Smooth muscle cell (in vitro differentiated cells): Measurements from ENCODE around the gene CTR9. TPM values are rescaled to one million over a fixed set of nuclear protein-coding genes. Genes with fewer than 3 reads are reported as not detected.

Source experiments
- DNase-seq: peaks from one replicate; lab custom pipeline; 2025; ENCODE audit not compliant: unreplicated experiment; lab: John Stamatoyannopoulos, UW
- H2AFZ ChIP-seq: fragments of 200-600 bp; sonication (generic); 2 replicates; pipeline ENCODE4 v1.6.0; 2016; ENCODE audit warnings: antibody characterized with exemption, low read depth, mild to moderate bottlenecking
- H3F3A ChIP-seq: fragments of 200-600 bp; sonication (generic); 2 replicates; pipeline ENCODE4 v1.6.0; 2017; ENCODE audit warnings: antibody characterized with exemption, low read depth
- H3K27ac ChIP-seq: fragments of 200-600 bp; sonication (generic); 2 replicates; pipeline ENCODE4 v1.5.1; 2016; ENCODE audit warnings: low read depth, mild to moderate bottlenecking
- H3K27me3 ChIP-seq: fragments of 200-600 bp; sonication (generic); 2 replicates; pipeline ENCODE4 v1.6.1; 2016; ENCODE audit warnings: low read depth, mild to moderate bottlenecking
- H3K36me3 ChIP-seq: fragments of 200-600 bp; sonication (generic); 2 replicates; pipeline ENCODE4 v1.5.1; 2016; ENCODE audit warnings: low read depth
- H3K4me1 ChIP-seq: fragments of 200-600 bp; sonication (generic); 2 replicates; pipeline ENCODE4 v1.5.1; 2016; ENCODE audit warnings: low read depth
- H3K4me2 ChIP-seq: fragments of 200-600 bp; sonication (generic); 2 replicates; pipeline ENCODE4 v1.6.0; 2016; ENCODE audit warnings: mild to moderate bottlenecking
- H3K4me3 ChIP-seq: fragments of 200-600 bp; sonication (generic); 2 replicates; pipeline ENCODE4 v1.5.1; 2016; ENCODE audit warnings: mild to moderate bottlenecking
- H3K79me2 ChIP-seq: fragments of 200-600 bp; sonication (generic); 2 replicates; pipeline ENCODE4 v1.6.0; 2016; ENCODE audit warnings: low read depth, mild to moderate bottlenecking
- H3K9ac ChIP-seq: fragments of 200-600 bp; sonication (generic); 2 replicates; pipeline ENCODE4 v1.6.0; 2016; ENCODE audit warnings: low read depth
- H3K9me3 ChIP-seq: fragments of 200-600 bp; sonication (generic); replicated peaks from 2 replicates; pipeline ENCODE4 v1.5.1; 2016; ENCODE audit warnings: low read depth
- H4K20me1 ChIP-seq: fragments of 200-600 bp; sonication (generic); 2 replicates; pipeline ENCODE4 v1.6.0; 2016; ENCODE audit warnings: low read depth
- WGBS: methylation state at CpG from one replicate; pipeline ENCODE4 v1.1.7; 2016; ENCODE audit warnings: low lambda C conversion rate; 5-methylcytosine and 5-hydroxymethylcytosine counted together
- polyA plus RNA-seq: library from polyadenylated mRNA; unstranded; fragments of >200 nt; fragmentation: Nextera tagmentation; extraction: Ambion mirVana; gene quantifications from 2 replicates; pipeline ENCODE4 v1.2.1, GENCODE V29; 2016
- total RNA-seq: library from RNA; depleted of rRNA; stranded (reverse); fragments of >200 nt; gene quantifications from 2 replicates; pipeline ENCODE4 v1.2.3, GENCODE V29; 2014
- TF ChIP-seq, protein P1 (sequence below): fragments of 200-600 bp; sonication (generic); IDR thresholded peaks from 2 replicates; pipeline ENCODE4 v1.5.1; 2017; ENCODE audit warnings: borderline replicate concordance, mild to moderate bottlenecking, antibody characterized with exemption; ENCODE audit not compliant: insufficient read depth, poor library complexity, severe bottlenecking

The CTR9 gene
- total and polyA plus RNA-seq, 2 experiments from 2014 or later = 25.1 to 27.5 TPM

DNA sequence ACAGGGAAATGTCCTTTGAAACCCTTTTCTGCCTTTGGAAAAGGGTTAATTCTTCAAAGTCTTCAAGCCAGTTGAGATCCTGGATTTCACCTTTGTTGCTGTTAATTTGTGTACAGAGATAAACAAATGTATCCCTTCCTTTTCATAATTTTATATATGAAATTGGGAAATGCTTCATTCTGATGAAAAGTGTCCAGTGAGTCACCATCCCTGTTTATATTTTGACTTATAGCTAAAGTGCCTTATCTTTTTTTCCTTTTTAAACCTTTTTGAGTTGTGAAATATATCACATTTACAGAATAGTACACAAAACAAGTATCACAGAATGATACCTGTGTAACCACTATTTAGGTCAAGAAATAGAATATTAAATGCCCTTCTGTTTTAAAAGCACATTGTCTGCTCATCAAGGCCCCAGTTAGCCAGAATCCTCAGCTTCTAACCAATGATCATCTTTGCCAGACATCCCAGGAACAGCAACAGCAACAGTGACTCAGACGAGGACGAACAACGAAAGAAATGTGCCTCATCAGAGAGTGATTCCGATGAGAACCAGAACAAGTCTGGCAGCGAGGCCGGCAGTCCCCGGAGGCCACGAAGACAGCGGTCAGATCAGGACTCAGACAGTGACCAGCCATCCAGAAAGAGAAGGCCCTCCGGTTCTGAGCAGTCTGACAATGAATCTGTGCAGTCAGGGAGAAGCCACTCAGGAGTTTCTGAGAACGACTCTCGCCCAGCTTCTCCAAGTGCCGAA, 27.3 kb downstream of the CTR9 start:
- H3F3A ChIP-seq = peaks cover 34% of the 10 kb centered on the region
- H2AFZ ChIP-seq = peak overlapping the region; percentile 69
- TF ChIP-seq, protein P1, sequence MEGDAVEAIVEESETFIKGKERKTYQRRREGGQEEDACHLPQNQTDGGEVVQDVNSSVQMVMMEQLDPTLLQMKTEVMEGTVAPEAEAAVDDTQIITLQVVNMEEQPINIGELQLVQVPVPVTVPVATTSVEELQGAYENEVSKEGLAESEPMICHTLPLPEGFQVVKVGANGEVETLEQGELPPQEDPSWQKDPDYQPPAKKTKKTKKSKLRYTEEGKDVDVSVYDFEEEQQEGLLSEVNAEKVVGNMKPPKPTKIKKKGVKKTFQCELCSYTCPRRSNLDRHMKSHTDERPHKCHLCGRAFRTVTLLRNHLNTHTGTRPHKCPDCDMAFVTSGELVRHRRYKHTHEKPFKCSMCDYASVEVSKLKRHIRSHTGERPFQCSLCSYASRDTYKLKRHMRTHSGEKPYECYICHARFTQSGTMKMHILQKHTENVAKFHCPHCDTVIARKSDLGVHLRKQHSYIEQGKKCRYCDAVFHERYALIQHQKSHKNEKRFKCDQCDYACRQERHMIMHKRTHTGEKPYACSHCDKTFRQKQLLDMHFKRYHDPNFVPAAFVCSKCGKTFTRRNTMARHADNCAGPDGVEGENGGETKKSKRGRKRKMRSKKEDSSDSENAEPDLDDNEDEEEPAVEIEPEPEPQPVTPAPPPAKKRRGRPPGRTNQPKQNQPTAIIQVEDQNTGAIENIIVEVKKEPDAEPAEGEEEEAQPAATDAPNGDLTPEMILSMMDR = no peak
- no peak overlapping the region for H3K4me3 ChIP-seq
- H3K79me2 ChIP-seq = no peaks in the 10 kb centered on the region
- H3K27ac ChIP-seq = peak overlapping the region; percentile 99
- DNase-seq = peak; percentile 34
- peak overlapping the region; percentile 74 for H3K4me2 ChIP-seq
- H4K20me1 ChIP-seq = no peaks in the 10 kb centered on the region
- WGBS = 2% methylated on average over 13 of the region's 13 CpGs
- H3K9me3 ChIP-seq = no peaks in the 10 kb centered on the region
- H3K36me3 ChIP-seq = peaks cover 13% of the 10 kb centered on the region
- H3K9ac ChIP-seq = peak overlapping the region; percentile 92
- H3K27me3 ChIP-seq = no peaks in the 10 kb centered on the region
- peaks cover 15% of the 10 kb centered on the region for H3K4me1 ChIP-seq

GRCh38 chr11:10779086-10779485, 28.0 kb downstream of the CTR9 start:
- H3K36me3 ChIP-seq = peaks cover 9% of the 10 kb centered on the region
- 27% methylated on average over 1 of the region's 1 CpG for WGBS
- H3K4me3 ChIP-seq = no peak overlapping the region
- H3K4me2 ChIP-seq = peak overlapping the region; percentile 74
- peaks cover 34% of the 10 kb centered on the region for H3F3A ChIP-seq
- H3K27ac ChIP-seq = peak overlapping the region; percentile 99
- H3K79me2 ChIP-seq = no peaks in the 10 kb centered on the region
- H3K27me3 ChIP-seq = no peaks in the 10 kb centered on the region
- DNase-seq = no peak
- H3K9ac ChIP-seq = peak overlapping the region; percentile 92
- no peaks in the 10 kb centered on the region for H3K9me3 ChIP-seq
- H4K20me1 ChIP-seq = no peaks in the 10 kb centered on the region
- TF ChIP-seq, protein P1 = no peak
- peak overlapping the region; percentile 69 for H2AFZ ChIP-seq
- peaks cover 15% of the 10 kb centered on the region for H3K4me1 ChIP-seq

DNA sequence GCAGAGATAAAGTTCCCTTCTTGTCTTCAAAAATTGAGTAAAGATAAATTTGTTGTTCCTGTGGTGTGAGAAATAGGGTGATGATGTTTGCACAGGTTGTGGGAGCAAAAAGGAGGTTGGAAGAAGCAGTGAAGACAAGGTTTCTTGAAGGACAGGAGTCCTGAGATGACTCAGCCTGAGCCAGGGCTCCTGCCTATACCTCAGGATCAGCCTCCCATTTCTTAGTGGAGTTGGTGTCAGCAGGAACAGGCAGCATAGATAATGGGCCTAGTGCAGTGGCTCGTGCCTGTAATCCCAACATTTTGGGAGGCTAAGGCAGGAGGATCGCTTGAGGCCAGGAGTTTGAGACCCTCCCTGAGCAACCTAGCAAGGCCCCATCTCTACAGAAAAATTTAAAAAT, 29.0 kb downstream of the CTR9 start:
- Histone ChIP-seq H3K4me1 (peaks cover 24% of the 10 kb centered on the region), H3K27me3 (no peaks in the 10 kb centered on the region), H4K20me1 (no peaks in the 10 kb centered on the region), H3K79me2 (no peaks in the 10 kb centered on the region), H3F3A (peaks cover 31% of the 10 kb centered on the region), H3K27ac (peak overlapping the region; percentile 99), H3K9me3 (no peaks in the 10 kb centered on the region), H3K4me2 (no peak overlapping the region), H3K36me3 (peaks cover 7% of the 10 kb centered on the region), H3K4me3 (no peak overlapping the region), H3K9ac (no peak overlapping the region), H2AFZ (no peak overlapping the region)
- TF ChIP-seq, protein P1 = no peak
- WGBS = 72% methylated on average over 2 of the region's 2 CpGs
- no peak for DNase-seq
